GM12878 (cell line): ENCODE measurements around the gene B3GALT6. TPM values are rescaled to one million over a fixed set of nuclear protein-coding genes. Genes with fewer than 3 reads are reported as not detected.

Source experiments
- BMI1 ChIP-seq: fragments of 450-650 bp; IDR thresholded peaks from 2 replicates; pipeline ENCODE4 v1.6.1; 2016; ENCODE audit warnings: mild to moderate bottlenecking, moderate library complexity, borderline replicate concordance
- CUX1 ChIP-seq: IDR thresholded peaks from 2 replicates; pipeline ENCODE4 v1.6.1; 2012; ENCODE audit warnings: improper control_type of control experiment, low read depth, low read length; ENCODE audit not compliant: insufficient replicate concordance
- MLLT1 ChIP-seq: fragments of 450-650 bp; IDR thresholded peaks from 2 replicates; pipeline ENCODE4 v1.6.1; 2016; ENCODE audit warnings: mild to moderate bottlenecking
- PAX8 ChIP-seq: fragments of 450-650 bp; IDR thresholded peaks from 2 replicates; pipeline ENCODE4 v1.6.1; 2017; ENCODE audit warnings: mild to moderate bottlenecking, moderate library complexity
- polyA plus RNA-seq, 11 experiments: library from polyadenylated mRNA; depleted of rRNA in 4 of 11; unstranded in 6 of 11; stranded (reverse) in 5 of 11; fragments of >200 nt; fragmentation: Nextera tagmentation in 4 of 11; fragmentation: Illumina TruSeq in 1 of 11; extraction: Ambion mirVana in 4 of 11; extraction: Trizol in 1 of 11; gene quantifications; 1 replicate in 1 of 11; 2 replicates in 10 of 11; pipeline versions ENCODE4 v1.2.1 to v1.2.3, GENCODE V29; 2011 to 2016; ENCODE audit warnings: inconsistent platforms in 2 of 11, missing spikeins in 2 of 11, low read depth in 1 of 11
- total RNA-seq, 4 experiments: library from RNA; depleted of rRNA in 3 of 4; stranded (reverse); fragments of >200 nt in 3 of 4; fragmentation: Illumina TruSeq in 1 of 4; extraction: Trizol in 1 of 4; gene quantifications; 2 replicates each; pipeline versions ENCODE4 v1.2.1 to v1.2.3, GENCODE V29; 2013 to 2021

Gene B3GALT6
- total and polyA plus RNA-seq, 10 of the 15 experiments (the other 5 are each of a cell fraction or from before 2014, with no cell fraction given) = 0.53 to 20.8 (median 4.5) TPM

GRCh38 chr1:1203561-1204424 lies 28.2 kb upstream of the B3GALT6 start (continued):
- TF ChIP-seq CUX1 = no peak
- 0 out of 2 replicates have a peak, but pooled peaks have one; percentile 37 for TF ChIP-seq MLLT1
- no peak for TF ChIP-seq PAX8
- no peak for TF ChIP-seq BMI1
